Gastroesophageal sphincter (tissue), 4 donors: ENCODE data around the gene ZNF486. TPM values are rescaled to one million over a fixed set of nuclear protein-coding genes. Genes with fewer than 3 reads are reported as not detected.
"Not testable (repeated sequence)": the region's sequence is repeated elsewhere in the genome, so short reads cannot be mapped to it uniquely, and the experiment has no call there.

Experiments used
- ATAC-seq: fragments of 150-250 bp; one replicate; pipeline ENCODE4 v1.9.1; 2016; ENCODE audit warnings: mild to moderate bottlenecking, moderate library complexity
- H3K27ac ChIP-seq, 4 donors: fragments of 200-600 bp; sonication (generic) in 3 of 4; 1 replicate in 3 of 4; 2 replicates in 1 of 4; pipeline ENCODE4 v1.5.1; 2016 to 2019
- H3K27me3 ChIP-seq: fragments of 200-600 bp; sonication (generic); one replicate; pipeline ENCODE4 v1.5.1; 2019
- H3K36me3 ChIP-seq, 2 donors: fragments of 200-600 bp; sonication (generic); one replicate each; pipeline ENCODE4 v1.5.1; 2019; ENCODE audit warnings: control low read depth in 1 of 2
- H3K4me1 ChIP-seq, 3 donors: fragments of 200-600 bp; sonication (generic); 1 replicate in 2 of 3; 2 replicates in 1 of 3; pipeline ENCODE4 v1.5.1; 2016 to 2019; ENCODE audit warnings: control low read depth in 2 of 3
- H3K4me3 ChIP-seq, 2 donors: fragments of 200-600 bp; sonication (generic); one replicate each; pipeline ENCODE4 v1.5.1; 2019; ENCODE audit warnings: mild to moderate bottlenecking in 1 of 2, moderate library complexity in 1 of 2
- H3K9me3 ChIP-seq, 3 donors: fragments of 200-600 bp; sonication (generic); one replicate each; pipeline ENCODE4 v1.5.1; 2017 to 2019; ENCODE audit warnings: control low read depth in 2 of 3
- CTCF ChIP-seq, 4 experiments: fragments of 200-600 bp in 2 of 4; fragments of 450-650 bp in 2 of 4; sonication (generic) in 1 of 4; IDR thresholded peaks; one replicate each; pipeline ENCODE4 v1.5.1; 2017 to 2019; ENCODE audit warnings: antibody characterized with exemption in 4 of 4, mild to moderate bottlenecking in 2 of 4, moderate library complexity in 2 of 4
- EP300 ChIP-seq: sonication (generic); formaldehyde crosslinking; IDR thresholded peaks from one replicate; pipeline ENCODE4 v1.6.1; 2017; ENCODE audit warnings: antibody characterized with exemption, mild to moderate bottlenecking
- POLR2A ChIP-seq, 2 donors: fragments of 450-650 bp; IDR thresholded peaks; one replicate each; pipeline ENCODE4 v1.6.1; 2017; ENCODE audit warnings: antibody characterized with exemption in 2 of 2, mild to moderate bottlenecking in 2 of 2, moderate library complexity in 1 of 2
- POLR2AphosphoS5 ChIP-seq: sonication (generic); formaldehyde crosslinking; IDR thresholded peaks from one replicate; pipeline ENCODE4 v1.6.1; 2017; ENCODE audit warnings: antibody characterized with exemption
- WGBS, 2 donors: methylation state at CpG; one replicate each; pipeline ENCODE4 v1.1.5; 2018; ENCODE audit warnings: low coverage in 1 of 2; 5-methylcytosine and 5-hydroxymethylcytosine counted together
- total RNA-seq, 4 donors: library from RNA; depleted of rRNA; stranded (reverse); fragments of >200 nt; gene quantifications; one replicate each; pipeline ENCODE4 v1.1.0, GENCODE V29; 2016

Gene ZNF486
- total RNA-seq, 4 donors from 2014 or later, result 2.6 to 4.4 (median 3.0) TPM

DNA sequence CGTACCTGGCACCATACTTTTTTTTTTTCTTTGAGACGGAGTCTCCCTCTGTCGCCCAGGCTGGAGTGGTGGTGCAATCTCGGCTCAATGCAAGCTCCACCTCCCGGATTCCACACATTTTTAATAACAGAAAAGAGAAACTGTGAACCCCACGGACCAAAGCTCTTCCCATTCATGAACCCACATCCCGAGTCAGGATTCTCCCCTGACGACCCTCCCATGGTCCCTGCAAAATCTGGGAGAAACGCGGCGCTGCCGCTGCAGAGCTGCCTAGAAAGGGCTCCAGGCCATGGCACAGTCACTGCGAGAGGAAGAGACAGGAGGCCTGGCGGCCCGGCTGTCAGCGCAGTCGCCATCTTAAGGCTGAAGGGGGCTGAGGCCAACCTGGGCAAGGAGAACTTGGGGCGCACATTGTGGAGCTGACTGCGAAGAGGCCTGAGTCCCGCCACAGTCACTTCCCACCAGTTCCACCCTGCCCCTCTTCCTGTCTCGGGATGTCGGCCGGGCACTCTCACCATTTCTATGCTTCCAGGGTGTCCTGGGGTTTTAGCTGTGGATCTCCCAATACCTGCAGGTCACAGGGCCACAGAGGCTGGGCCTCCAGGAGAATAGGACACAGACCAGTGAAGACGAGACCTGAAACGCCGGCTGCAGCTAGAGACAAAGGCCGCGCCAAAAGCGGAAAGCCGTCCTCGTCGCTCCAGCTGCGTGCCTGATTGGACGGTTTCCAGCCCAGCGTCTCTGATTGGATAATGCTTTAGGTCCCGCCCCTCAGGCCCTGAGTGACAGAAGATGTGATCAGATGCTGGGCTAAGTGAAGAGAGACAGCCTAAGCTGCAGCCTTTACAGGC is 71.0 kb downstream of the ZNF486 start:
- ATAC-seq, result peak; percentile 95
- Histone ChIP-seq H3K9me3 (no peaks in the 10 kb centered on the region), H3K36me3 (no peaks in the 10 kb centered on the region), H3K27ac (peak overlapping the region in 2 of 4 donors; percentile 33 to 62), H3K4me1 (peaks cover 0 to 21% (median 0%) of the 10 kb centered on the region in 3 donors), H3K4me3 (peak overlapping the region; percentile 37 to 66), H3K27me3 (no peaks in the 10 kb centered on the region)
- TF ChIP-seq POLR2A (IDR thresholded peaks at IDR 0.05) (no peak), CTCF (IDR thresholded peaks at IDR 0.05) (peak in 1 of 4 experiments; percentile 24)
- WGBS, 2 donors, result 0 to 2% methylated on average over 6 to 8 of the region's 36 CpGs

DNA sequence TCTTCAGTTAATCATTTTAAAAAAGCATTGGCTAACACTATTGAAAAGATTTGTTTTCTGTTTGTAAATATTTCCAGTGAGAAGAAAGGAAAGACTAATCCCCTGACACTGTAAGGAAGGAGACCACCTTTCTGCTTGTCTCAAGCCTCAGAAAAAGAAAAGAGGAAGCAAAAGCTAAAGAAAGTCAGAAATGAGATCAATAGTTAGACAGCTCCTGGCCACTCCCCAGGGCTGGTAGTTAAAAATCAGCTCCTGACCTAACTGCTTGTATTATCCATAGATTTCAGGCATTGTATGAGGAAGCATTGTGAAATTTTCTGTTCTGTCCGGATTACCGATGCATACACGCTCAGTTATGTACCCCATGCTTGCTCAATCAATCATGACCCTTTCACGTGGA is 76.6 kb downstream of the ZNF486 start:
- no peaks in the 10 kb centered on the region for H3K9me3 ChIP-seq
- no peaks in the 10 kb centered on the region for H3K36me3 ChIP-seq
- ATAC-seq, result no peak
- no peak overlapping the region for H3K4me3 ChIP-seq
- peaks cover 0 to 5% (median 0%) of the 10 kb centered on the region in 3 donors for H3K4me1 ChIP-seq
- TF ChIP-seq POLR2A (IDR thresholded peaks at IDR 0.05) (no peak), POLR2AphosphoS5 (no peak), CTCF (IDR thresholded peaks at IDR 0.05) (no peak), EP300 (no peak)
- H3K27me3 ChIP-seq, result no peaks in the 10 kb centered on the region
- WGBS, 2 donors, result 53 to 75% methylated on average over 2 to 4 of the region's 4 CpGs
- no peak overlapping the region for H3K27ac ChIP-seq

DNA sequence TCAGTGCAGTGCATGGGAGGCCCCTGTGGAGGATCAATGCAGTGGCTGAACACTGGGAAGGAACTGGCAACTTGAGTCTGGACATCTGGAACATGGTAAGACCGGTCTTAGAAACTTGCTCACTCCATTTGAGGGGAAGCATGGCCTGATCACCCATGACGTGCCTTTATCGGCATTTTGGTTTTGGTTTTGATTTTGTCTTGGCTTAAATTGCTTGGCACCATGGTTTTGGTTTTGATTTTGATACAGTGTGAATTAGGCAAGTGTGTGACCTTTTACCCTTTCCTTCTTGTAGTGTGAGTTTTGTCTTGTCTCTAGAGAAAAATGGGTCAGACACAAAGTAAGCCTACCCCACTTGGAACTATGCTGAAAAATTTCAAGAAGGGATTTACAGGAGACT is 77.3 kb downstream of the ZNF486 start:
- H3K4me1 ChIP-seq, result no peaks in the 10 kb centered on the region
- TF ChIP-seq POLR2AphosphoS5 (no peak), EP300 (no peak), POLR2A (IDR thresholded peaks at IDR 0.05) (no peak), CTCF (IDR thresholded peaks at IDR 0.05) (no peak)
- no peak for ATAC-seq
- H3K4me3 ChIP-seq, result no peak overlapping the region
- H3K27me3 ChIP-seq, result no peaks in the 10 kb centered on the region
- H3K27ac ChIP-seq, result no peak overlapping the region
- no peaks in the 10 kb centered on the region for H3K9me3 ChIP-seq
- no peaks in the 10 kb centered on the region for H3K36me3 ChIP-seq
- 70 to 77% methylated on average over 2 to 3 of the region's 3 CpGs for WGBS, 2 donors

DNA sequence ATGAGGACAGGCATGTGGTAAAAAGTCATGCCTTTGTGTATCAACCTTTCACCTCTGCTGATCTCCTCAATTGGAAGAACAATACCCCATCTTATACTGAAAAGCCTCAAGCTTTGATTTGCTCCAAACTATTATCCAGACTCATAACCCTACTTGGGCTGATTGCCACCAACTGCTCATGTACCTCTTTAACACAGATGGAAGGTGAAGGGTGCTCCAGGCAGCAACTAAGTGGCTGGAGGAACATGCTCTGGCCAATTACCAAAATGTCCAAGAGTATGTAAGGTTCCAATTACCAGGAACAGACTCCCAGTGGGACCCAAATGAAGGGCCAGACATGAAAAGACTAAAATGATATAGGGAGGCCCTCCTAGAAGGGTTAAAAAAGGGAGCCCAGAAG is 78.3 kb downstream of the ZNF486 start:
- no peak for ATAC-seq
- H3K9me3 ChIP-seq, result no peaks in the 10 kb centered on the region
- no peaks in the 10 kb centered on the region for H3K4me1 ChIP-seq
- H3K27ac ChIP-seq, result no peak overlapping the region
- H3K36me3 ChIP-seq, result no peaks in the 10 kb centered on the region
- TF ChIP-seq EP300 (no peak), POLR2A (IDR thresholded peaks at IDR 0.05) (no peak), CTCF (IDR thresholded peaks at IDR 0.05) (no peak), POLR2AphosphoS5 (no peak)
- no peaks in the 10 kb centered on the region for H3K27me3 ChIP-seq
- no peak overlapping the region for H3K4me3 ChIP-seq

- H3K27ac ChIP-seq, result no peak overlapping the region
- ATAC-seq, result no peak
Observed at GRCh38 chr19:20247016-20247683, 80.1 kb downstream of the ZNF486 start.

GRCh38 chr19:20248258-20248657 is 81.2 kb downstream of the ZNF486 start:
- 33% methylated on average over 2 of the region's 2 CpGs; no CpG with 5 or more reads in 1 of the 2 donors for WGBS, 2 donors
- H3K4me1 ChIP-seq, H3K36me3 ChIP-seq, H3K27ac ChIP-seq, ATAC-seq, H3K4me3 ChIP-seq, H3K27me3 ChIP-seq, H3K9me3 ChIP-seq: not testable (repeated sequence)

More at GRCh38 chr19:20247016-20247683, 80.1 kb downstream of the ZNF486 start:
- TF ChIP-seq CTCF (IDR thresholded peaks at IDR 0.05) (peak in 2 of 4 experiments; percentile 10 to 21), POLR2AphosphoS5 (no peak)
- no peaks in the 10 kb centered on the region for H3K9me3 ChIP-seq
- H3K4me3 ChIP-seq, result no peak overlapping the region
- H3K36me3 ChIP-seq, result no peaks in the 10 kb centered on the region
- WGBS, 2 donors, result 28 to 38% methylated on average over 4 to 8 of the region's 10 CpGs
- H3K4me1 ChIP-seq, result no peaks in the 10 kb centered on the region
- H3K27me3 ChIP-seq, result no peaks in the 10 kb centered on the region
